K562 (cell line): ENCODE data around the gene PLCL2. TPM values are rescaled to one million over a fixed set of nuclear protein-coding genes. Genes with fewer than 3 reads are reported as not detected.
A peak's percentile ranks its signal among the peaks of the same experiment; 100 is the strongest.

Experiments used
- ATAC-seq: fragments of 200-7000 bp; cut with Tn5 transposase; 3 replicates; pipeline ENCODE4 v1.9.1; 2020; ENCODE audit warnings: moderate library complexity
- BruUV-seq: library from RNA; stranded (reverse); fragments of 400-500 nt; replicated peaks from 2 replicates; lab custom pipeline; 2021; lab: Mats Ljungman, UMichigan
- CTCF ChIA-PET: fragments of 300-600 bp; formaldehyde crosslinking; extraction: SDS; loops from one replicate; lab custom pipeline; 2021; ENCODE audit warnings: low intra/inter-chr PET ratio; lab: Yijun Ruan, JAX
- POLR2A ChIA-PET: fragments of 300-600, 350-650 bp; sonication (Branson Sonifier 250); formaldehyde crosslinking; extraction: SDS; loops from one replicate; lab custom pipeline; 2021; ENCODE audit warnings: antibody characterized with exemption, inconsistent platforms; lab: Yijun Ruan, JAX
- DNase-seq, 4 experiments: peaks; one replicate each; pipeline versions ENCODE4 v3.0.0 to v3.0.0-alpha.2; 2011 to 2018; ENCODE audit warnings: low spot score in 3 of 4, mixed read lengths in 3 of 4; ENCODE audit errors: extremely low read depth in 1 of 4
- FAIRE-seq: peaks from 2 replicates; lab custom pipeline; 2011; peaks lifted over from hg19 to GRCh38; lab: Jason Lieb, UNC
- H2AFZ ChIP-seq: 2 replicates; pipeline ENCODE4 v1.6.0; 2011; ENCODE audit warnings: low read depth, low read length, control low read depth, inconsistent platforms
- H3K27ac ChIP-seq: fragments of 200-600 bp; 3 replicates; pipeline ENCODE4 v1.8.0; 2011; ENCODE audit warnings: low read depth, mild to moderate bottlenecking, control low read depth, inconsistent platforms, low read length, moderate library complexity, mixed read lengths; ENCODE audit errors: extremely low read depth
- H3K27me3 ChIP-seq, 2 experiments: fragments of 300-600 bp in 1 of 2; 2 replicates in 1 of 2; 3 replicates in 1 of 2; pipeline versions ENCODE4 v1.6.0 to v1.8.0; 2011; ENCODE audit warnings: inconsistent platforms in 2 of 2, low read length in 2 of 2, mild to moderate bottlenecking in 1 of 2, mixed read lengths in 1 of 2, moderate library complexity in 1 of 2; ENCODE audit not compliant: control insufficient read depth in 2 of 2, insufficient read depth in 2 of 2
- H3K36me3 ChIP-seq: fragments of 300-600 bp; 3 replicates; pipeline ENCODE4 v1.8.0; 2011; ENCODE audit warnings: mild to moderate bottlenecking, low read length, inconsistent platforms; ENCODE audit not compliant: control insufficient read depth, insufficient read depth
- H3K4me1 ChIP-seq, 2 experiments: fragments of 200-600 bp in 1 of 2; replicated peaks in 1 of 2; 2 replicates in 1 of 2; 3 replicates in 1 of 2; pipeline versions ENCODE4 v1.5.1 to v1.8.0; 2011; ENCODE audit warnings: inconsistent platforms in 2 of 2, low read length in 2 of 2, mild to moderate bottlenecking in 1 of 2, mixed read lengths in 1 of 2, moderate library complexity in 1 of 2; ENCODE audit not compliant: control insufficient read depth in 2 of 2, insufficient read depth in 2 of 2
- H3K4me2 ChIP-seq: 2 replicates; pipeline ENCODE4 v1.6.1; 2011; ENCODE audit warnings: low read length, control low read depth, inconsistent platforms, mixed read lengths; ENCODE audit not compliant: insufficient read depth
- H3K4me3 ChIP-seq: fragments of 200-600 bp; sonication (generic), shearing (Covaris generic); 2 replicates; pipeline ENCODE4 v1.5.1; 2016; ENCODE audit warnings: control low read depth, inconsistent platforms
- H3K79me2 ChIP-seq: fragments of 200-600 bp; 3 replicates; pipeline ENCODE4 v1.8.0; 2011; ENCODE audit warnings: low read length, inconsistent platforms; ENCODE audit not compliant: control insufficient read depth, insufficient read depth
- H3K9ac ChIP-seq, 2 experiments: 2 replicates each; pipeline versions ENCODE4 v1.6.0 to v1.6.1; 2011; ENCODE audit warnings: low read depth in 2 of 2, low read length in 2 of 2, control low read depth in 1 of 2, inconsistent platforms in 1 of 2, mild to moderate bottlenecking in 1 of 2, mixed read lengths in 1 of 2; ENCODE audit not compliant: insufficient read depth in 1 of 2
- H3K9me1 ChIP-seq: one replicate; pipeline ENCODE4 v1.6.0; 2011; ENCODE audit warnings: inconsistent platforms, mild to moderate bottlenecking, low read length, moderate library complexity; ENCODE audit not compliant: control insufficient read depth, insufficient read depth
- H3K9me3 ChIP-seq: replicated peaks from 2 replicates; pipeline ENCODE4 v1.5.1; 2011; ENCODE audit warnings: low read depth, low read length, inconsistent platforms; ENCODE audit not compliant: control insufficient read depth, insufficient read depth
- H4K20me1 ChIP-seq: replicated peaks from 2 replicates; pipeline ENCODE4 v1.6.1; 2011; ENCODE audit warnings: low read length, inconsistent platforms, mixed read lengths; ENCODE audit not compliant: control insufficient read depth, insufficient read depth
- HBP1 ChIP-seq: fragments of 450-650 bp; formaldehyde crosslinking; IDR thresholded peaks from 2 replicates; pipeline ENCODE4 v1.4.0; 2022; ENCODE audit warnings: missing genetic modification characterization
- HOMEZ ChIP-seq: fragments of 250-450 bp; sonication (Bioruptor Pico); IDR thresholded peaks from 2 replicates; pipeline ENCODE4 v1.4.0; 2020; ENCODE audit warnings: mild to moderate bottlenecking, moderate library complexity
- MXI1 ChIP-seq: IDR thresholded peaks from 2 replicates; pipeline ENCODE4 v1.6.1; 2011; ENCODE audit warnings: low read depth, mild to moderate bottlenecking, improper control_type of control experiment, low read length
- USF2 ChIP-seq: sonication (generic); formaldehyde crosslinking; IDR thresholded peaks from 2 replicates; pipeline ENCODE4 v1.5.0; 2020; ENCODE audit warnings: missing genetic modification reagents
- ZBTB26 ChIP-seq: fragments of 450-650 bp; formaldehyde crosslinking; IDR thresholded peaks from 2 replicates; pipeline ENCODE4 v1.4.0; 2022; ENCODE audit warnings: missing genetic modification characterization
- ZNF280B ChIP-seq: fragments of 250-450 bp; sonication (Bioruptor Pico); IDR thresholded peaks from 2 replicates; pipeline ENCODE4 v1.5.1; 2021; ENCODE audit warnings: mild to moderate bottlenecking
- WGBS: fragments of 100-300 bp; shearing (Covaris generic); methylation state at CpG from one replicate; pipeline ENCODE4 v1.1.6; 2016; ENCODE audit warnings: low coverage, mixed read lengths; ENCODE audit not compliant: insufficient coverage; ENCODE audit errors: missing lambda C conversion rate; 5-methylcytosine and 5-hydroxymethylcytosine counted together
- in situ Hi-C: fragments of 300-500 bp; cut with MboI; formaldehyde crosslinking; loops from 4 replicates; pipeline ENCODE4 v1.15.0; 2018; ENCODE audit warnings: inconsistent platforms, mixed read lengths
- intact Hi-C: fragments of 100-400 bp; cut with micrococcal nuclease; formaldehyde crosslinking; loops from 2 replicates; pipeline ENCODE4 v1.14.2; 2022
- polyA plus RNA-seq, 8 experiments: library from polyadenylated mRNA; depleted of rRNA in 4 of 8; stranded (reverse) in 5 of 8; unstranded in 3 of 8; fragments of >200 nt; fragmentation: Nextera tagmentation in 2 of 8; fragmentation: Illumina TruSeq in 1 of 8; extraction: Ambion mirVana in 2 of 8; extraction: Trizol in 1 of 8; gene quantifications; 2 replicates each; pipeline versions ENCODE4 v1.2.1 to v1.2.3, GENCODE V29; 2011 to 2014; ENCODE audit warnings: inconsistent platforms in 1 of 8, missing spikeins in 1 of 8
- total RNA-seq, 7 experiments: library from RNA; depleted of rRNA in 6 of 7; stranded (reverse); fragments of >200 nt in 6 of 7; fragmentation: Illumina TruSeq in 2 of 7; extraction: Trizol in 2 of 7; gene quantifications; 2 replicates each; pipeline versions ENCODE4 v1.2.1 to v1.2.3, GENCODE V29; 2011 to 2021; ENCODE audit warnings: low replicate concordance in 1 of 7
- TF ChIP-seq, protein P1 (sequence below): fragments of 250-450 bp; sonication (Bioruptor Pico); IDR thresholded peaks from 2 replicates; pipeline ENCODE4 v1.4.0; 2020; ENCODE audit warnings: mild to moderate bottlenecking
- TF ChIP-seq, protein P2 (sequence below): IDR thresholded peaks from 2 replicates; pipeline ENCODE4 v1.6.1; 2016; ENCODE audit warnings: missing genetic modification characterization, missing compliant biosample characterization

Gene PLCL2
- total and polyA plus RNA-seq, 9 of the 15 experiments (the other 6 are each of a cell fraction or from before 2014, with no cell fraction given) = 0.03 to 0.18 (median 0.11) TPM; not detected in 2

DNA sequence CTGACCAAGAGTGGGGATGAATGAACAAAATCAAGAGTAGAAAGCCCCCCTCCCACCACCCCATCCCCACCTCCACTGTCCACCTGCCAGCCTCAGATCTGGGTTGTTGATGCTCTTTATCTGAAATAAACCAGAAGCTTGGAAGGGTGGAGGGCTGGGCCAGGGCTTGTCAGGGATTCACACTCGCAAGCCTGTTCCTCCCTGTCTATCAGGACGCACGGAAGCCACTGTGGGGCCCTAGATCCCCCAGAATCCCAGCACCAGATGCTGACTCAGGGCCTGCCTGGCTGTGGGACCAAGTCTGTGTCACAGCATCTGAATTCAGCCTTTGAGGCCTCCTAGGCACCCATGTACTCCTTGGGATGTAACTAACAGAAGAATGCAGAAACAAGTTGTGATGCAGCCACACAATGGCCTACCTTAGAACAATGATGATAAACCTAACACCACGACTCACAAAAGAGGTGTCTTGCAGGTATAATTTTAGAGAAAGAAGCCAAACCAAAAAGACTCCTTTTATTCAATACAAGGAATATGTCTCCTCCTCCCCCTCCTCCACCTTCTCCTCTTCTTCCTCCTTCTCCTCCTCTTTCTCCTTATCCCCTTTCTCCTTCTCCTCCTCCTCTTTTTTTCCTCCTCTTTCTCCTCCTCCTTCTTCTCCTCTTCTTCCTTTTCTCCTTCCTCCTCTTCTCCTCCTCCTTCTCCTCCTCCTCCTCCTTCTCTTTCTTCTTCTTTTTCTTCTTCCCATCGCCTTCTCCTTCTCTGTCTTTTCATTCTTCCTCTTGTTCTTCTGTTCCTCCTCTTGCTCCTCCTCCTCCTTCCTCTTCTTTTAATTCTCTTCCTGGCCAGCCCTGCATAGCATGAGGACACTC lies 234.7 kb downstream of the PLCL2 start:
- ATAC-seq = no peak; the same call in 2 of the 3 replicates
- Histone ChIP-seq H3K9ac (no peak overlapping the region), H3K9me1 (no peaks in the 10 kb centered on the region), H3K36me3 (no peaks in the 10 kb centered on the region), H3K27me3 (peaks cover 0 to 5% of the 10 kb centered on the region in 2 experiments; a peak in 3 of 5 replicates), H3K4me3 (no peak overlapping the region), H3K79me2 (no peaks in the 10 kb centered on the region), H3K4me1 (no peaks in the 10 kb centered on the region), H3K4me2 (no peak overlapping the region), H3K9me3 (no peaks in the 10 kb centered on the region)
- FAIRE-seq = no peak
- CTCF ChIA-PET = no interaction called here
- in situ Hi-C loops (no loop called here), intact Hi-C loops (no loop called here)
- TF ChIP-seq ZNF280B (CRISPR knock-in tag) = no peak
- TF ChIP-seq MXI1 = no peak
- TF ChIP-seq HOMEZ (CRISPR knock-in tag) = no peak
- TF ChIP-seq, protein P1, sequence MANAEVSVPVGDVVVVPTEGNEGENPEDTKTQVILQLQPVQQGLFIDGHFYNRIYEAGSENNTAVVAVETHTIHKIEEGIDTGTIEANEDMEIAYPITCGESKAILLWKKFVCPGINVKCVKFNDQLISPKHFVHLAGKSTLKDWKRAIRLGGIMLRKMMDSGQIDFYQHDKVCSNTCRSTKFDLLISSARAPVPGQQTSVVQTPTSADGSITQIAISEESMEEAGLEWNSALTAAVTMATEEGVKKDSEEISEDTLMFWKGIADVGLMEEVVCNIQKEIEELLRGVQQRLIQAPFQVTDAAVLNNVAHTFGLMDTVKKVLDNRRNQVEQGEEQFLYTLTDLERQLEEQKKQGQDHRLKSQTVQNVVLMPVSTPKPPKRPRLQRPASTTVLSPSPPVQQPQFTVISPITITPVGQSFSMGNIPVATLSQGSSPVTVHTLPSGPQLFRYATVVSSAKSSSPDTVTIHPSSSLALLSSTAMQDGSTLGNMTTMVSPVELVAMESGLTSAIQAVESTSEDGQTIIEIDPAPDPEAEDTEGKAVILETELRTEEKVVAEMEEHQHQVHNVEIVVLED (CRISPR knock-in tag) = no peak
- TF ChIP-seq ZBTB26 = peak; percentile 82; the same call in 1 of the 2 replicates
- TF ChIP-seq, protein P2, sequence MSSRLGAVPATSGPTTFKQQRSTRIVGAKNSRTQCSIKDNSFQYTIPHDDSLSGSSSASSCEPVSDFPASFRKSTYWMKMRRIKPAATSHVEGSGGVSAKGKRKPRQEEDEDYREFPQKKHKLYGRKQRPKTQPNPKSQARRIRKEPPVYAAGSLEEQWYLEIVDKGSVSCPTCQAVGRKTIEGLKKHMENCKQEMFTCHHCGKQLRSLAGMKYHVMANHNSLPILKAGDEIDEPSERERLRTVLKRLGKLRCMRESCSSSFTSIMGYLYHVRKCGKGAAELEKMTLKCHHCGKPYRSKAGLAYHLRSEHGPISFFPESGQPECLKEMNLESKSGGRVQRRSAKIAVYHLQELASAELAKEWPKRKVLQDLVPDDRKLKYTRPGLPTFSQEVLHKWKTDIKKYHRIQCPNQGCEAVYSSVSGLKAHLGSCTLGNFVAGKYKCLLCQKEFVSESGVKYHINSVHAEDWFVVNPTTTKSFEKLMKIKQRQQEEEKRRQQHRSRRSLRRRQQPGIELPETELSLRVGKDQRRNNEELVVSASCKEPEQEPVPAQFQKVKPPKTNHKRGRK = peak; percentile 49
- peak; percentile 76; the same call in 1 of the 2 replicates for TF ChIP-seq HBP1 (CRISPR knock-in tag)
- no peak for TF ChIP-seq USF2 (CRISPR knock-in tag)
- TF ChIP-seq, all 486 proteins: peak for 3
- no peak overlapping the region for H3K27ac ChIP-seq
- POLR2A ChIA-PET = no interaction called here
- BruUV-seq = no TSS peak
- DNase-seq = peak in 1 of 4 experiments; percentile 9
- H4K20me1 ChIP-seq = no peaks in the 10 kb centered on the region; the same call in 1 of the 2 replicates
- no peak overlapping the region for H2AFZ ChIP-seq
- WGBS = 0% methylated on average over 5 of the region's 5 CpGs
